ENCODE results near the gene DPYSL4. TPM values are rescaled to one million over a fixed set of nuclear protein-coding genes. Genes with fewer than 3 reads are reported as not detected.

The DPYSL4 gene
- total RNA-seq, 1 donor from 2014 or later = 5.6 TPM

- no peak for DNase-seq (ENCODE audit: low read depth in 2 of 2)
Observed at GRCh38 chr10:132163826-132164515, 22.8 kb upstream of the DPYSL4 start.

- no peak for DNase-seq (ENCODE audit: low read depth in 2 of 2)
Observed at GRCh38 chr10:132164761-132165278, 21.9 kb upstream of the DPYSL4 start.

GRCh38 chr10:132165416-132165980 is 21.2 kb upstream of the DPYSL4 start:
- no peak for DNase-seq (ENCODE audit: low read depth in 2 of 2)

- DNase-seq (ENCODE audit: low read depth in 2 of 2) = no peak
Observed at GRCh38 chr10:132166216-132166950, 20.4 kb upstream of the DPYSL4 start.

- DNase-seq (ENCODE audit: low read depth in 2 of 2) = no peak
Observed at GRCh38 chr10:132167041-132167674, 19.6 kb upstream of the DPYSL4 start.

GRCh38 chr10:132167976-132168375 is 18.8 kb upstream of the DPYSL4 start:
- DNase-seq (ENCODE audit: low read depth in 2 of 2) = no peak

GRCh38 chr10:132168571-132169030 is 18.1 kb upstream of the DPYSL4 start:
- no peak for DNase-seq (ENCODE audit: low read depth in 2 of 2)

GRCh38 chr10:132169031-132169765 is 17.6 kb upstream of the DPYSL4 start:
- no peak for DNase-seq (ENCODE audit: low read depth in 2 of 2)

- DNase-seq (ENCODE audit: low read depth in 2 of 2) = no peak
Observed at GRCh38 chr10:132169766-132170560, 16.8 kb upstream of the DPYSL4 start.

- no peak for DNase-seq (ENCODE audit: low read depth in 2 of 2)
Observed at GRCh38 chr10:132170561-132171361, 16.0 kb upstream of the DPYSL4 start.

- DNase-seq (ENCODE audit: low read depth in 2 of 2) = no peak
Observed at GRCh38 chr10:132172091-132173066, 14.4 kb upstream of the DPYSL4 start.

GRCh38 chr10:132173185-132173584 is 13.6 kb upstream of the DPYSL4 start:
- no peak for DNase-seq (ENCODE audit: low read depth in 2 of 2)

- DNase-seq (ENCODE audit: low read depth in 2 of 2) = no peak
Observed at GRCh38 chr10:132174237-132174636, 12.5 kb upstream of the DPYSL4 start.

- DNase-seq (ENCODE audit: low read depth in 2 of 2) = no peak
Observed at GRCh38 chr10:132175408-132175807, 11.3 kb upstream of the DPYSL4 start.

GRCh38 chr10:132175907-132176581 is 10.7 kb upstream of the DPYSL4 start:
- DNase-seq (ENCODE audit: low read depth in 2 of 2) = peak; percentile 47 to 75

- no peak for DNase-seq (ENCODE audit: low read depth in 2 of 2)
Observed at GRCh38 chr10:132176623-132177500, 9.9 kb upstream of the DPYSL4 start.

GRCh38 chr10:132178046-132178445 is 8.7 kb upstream of the DPYSL4 start:
- no peak for DNase-seq (ENCODE audit: low read depth in 2 of 2)

Measured in dermis microvascular lymphatic vessel endothelial cell (primary cell).